Thoracic aorta (tissue), 2 donors: Measurements from ENCODE around the gene ACOT11. TPM values are rescaled to one million over a fixed set of nuclear protein-coding genes. Genes with fewer than 3 reads are reported as not detected.
"Not testable (repeated sequence)": the region's sequence is repeated elsewhere in the genome, so short reads cannot be mapped to it uniquely, and the experiment has no call there.

Experiments
- ATAC-seq: fragments of 150-250 bp; one replicate; pipeline ENCODE4 v1.8.0; 2017; ENCODE audit warnings: low read depth; ENCODE audit not compliant: insufficient number of reproducible peaks, low FRiP score
- DNase-seq: peaks from one replicate; pipeline ENCODE4 v3.0.0-alpha.2; 2020; ENCODE audit warnings: low spot score
- H3K27ac ChIP-seq, 2 donors: fragments of 200-600 bp; sonication (generic); 1 replicate in 1 of 2; 2 replicates in 1 of 2; pipeline ENCODE4 v1.5.1; 2016; ENCODE audit warnings: mild to moderate bottlenecking in 2 of 2, moderate library complexity in 2 of 2
- H3K27me3 ChIP-seq: fragments of 200-600 bp; sonication (generic); replicated peaks from 2 replicates; pipeline ENCODE4 v1.6.0; 2016; ENCODE audit warnings: mild to moderate bottlenecking; ENCODE audit not compliant: insufficient read depth
- H3K36me3 ChIP-seq: fragments of 200-600 bp; sonication (generic); one replicate; pipeline ENCODE4 v1.5.1; 2016
- H3K4me1 ChIP-seq, 2 donors: fragments of 200-600 bp; sonication (generic); 1 replicate in 1 of 2; 2 replicates in 1 of 2; pipeline versions ENCODE4 v1.5.1 to v1.6.0; 2016; ENCODE audit warnings: low read depth in 2 of 2, mild to moderate bottlenecking in 1 of 2; ENCODE audit not compliant: control insufficient read depth in 1 of 2
- H3K4me3 ChIP-seq: fragments of 200-600 bp; sonication (generic); 2 replicates; pipeline ENCODE4 v1.5.1; 2016; ENCODE audit warnings: mild to moderate bottlenecking
- H3K9me3 ChIP-seq: fragments of 200-600 bp; sonication (generic); 2 replicates; pipeline ENCODE4 v1.5.1; 2016
- CTCF ChIP-seq: fragments of 200-600 bp; sonication (generic); IDR thresholded peaks from one replicate; pipeline ENCODE4 v1.5.1; 2019; ENCODE audit warnings: antibody characterized with exemption
- total RNA-seq, 2 donors: library from RNA; depleted of rRNA; stranded (reverse); fragments of >200 nt; gene quantifications; one replicate each; pipeline versions ENCODE4 v1.1.0 to v1.2.3, GENCODE V29; 2016

ACOT11 gene
- total RNA-seq, 2 donors from 2014 or later = 19.3 to 23.6 TPM

DNA sequence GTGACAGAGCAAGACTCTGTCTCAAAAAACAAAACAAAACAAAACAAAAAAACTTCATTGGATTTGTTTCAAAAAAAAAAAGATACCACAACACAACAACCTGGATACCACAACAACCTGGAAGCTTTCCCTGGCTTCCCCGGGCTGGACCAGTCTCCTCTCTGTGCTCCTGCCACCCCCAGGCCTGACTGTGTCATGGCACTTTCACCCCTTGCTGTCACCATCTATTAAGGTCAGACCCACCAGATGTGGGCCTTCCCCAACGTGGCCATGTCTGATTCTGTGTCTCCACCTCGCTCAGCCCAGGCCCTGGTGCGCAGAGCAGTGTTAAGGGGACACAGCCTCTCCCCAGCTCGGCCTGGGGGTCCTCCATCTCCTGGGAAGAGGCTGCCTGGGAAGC lies 28.3 kb upstream of the ACOT11 start:
- H3K27me3 ChIP-seq = no peaks in the 10 kb centered on the region
- no peak for DNase-seq
- H3K4me3 ChIP-seq = no peak overlapping the region
- no peaks in the 10 kb centered on the region for H3K36me3 ChIP-seq
- no peaks in the 10 kb centered on the region for H3K4me1 ChIP-seq
- ATAC-seq = no peak
- no peak overlapping the region for H3K27ac ChIP-seq
- no peak for TF ChIP-seq CTCF
- H3K9me3 ChIP-seq = no peaks in the 10 kb centered on the region

DNA sequence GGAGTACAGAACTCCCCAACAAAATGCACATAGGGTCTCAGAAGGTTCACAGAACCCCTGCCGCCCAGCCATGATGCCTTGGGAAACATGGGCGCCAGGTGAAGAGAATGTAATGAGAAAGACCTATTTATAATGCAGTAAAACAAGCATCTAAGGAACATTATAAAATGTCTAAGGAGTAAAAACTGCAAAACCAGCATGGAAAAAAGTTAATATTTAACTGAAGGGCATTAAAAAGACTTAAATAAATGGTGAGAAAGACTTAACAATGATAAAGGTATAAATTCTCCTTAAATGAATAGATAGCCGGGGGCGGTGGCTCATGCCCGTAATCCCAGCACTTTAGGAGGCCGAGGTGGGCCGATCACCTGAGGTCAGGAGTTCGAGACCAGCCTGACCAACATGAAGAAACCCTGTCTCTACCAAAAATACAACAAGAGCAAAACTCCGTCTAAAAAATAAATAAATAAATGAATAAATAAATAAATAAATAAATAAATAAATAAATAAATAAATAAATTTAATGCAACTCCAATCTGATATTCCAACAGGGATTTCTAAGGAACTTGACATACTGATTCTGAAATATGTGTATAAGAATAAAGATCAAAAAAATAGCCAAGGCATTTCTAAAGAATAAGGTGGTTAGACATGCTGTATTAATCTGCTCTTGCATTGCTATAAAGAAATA lies 27.3 kb upstream of the ACOT11 start:
- DNase-seq = no peak
- ATAC-seq = no peak
- Histone ChIP-seq H3K9me3 (no peaks in the 10 kb centered on the region), H3K4me3 (no peak overlapping the region), H3K27ac (no peak overlapping the region), H3K27me3 (no peaks in the 10 kb centered on the region), H3K36me3 (no peaks in the 10 kb centered on the region), H3K4me1 (no peaks in the 10 kb centered on the region)
- TF ChIP-seq CTCF = no peak

DNA sequence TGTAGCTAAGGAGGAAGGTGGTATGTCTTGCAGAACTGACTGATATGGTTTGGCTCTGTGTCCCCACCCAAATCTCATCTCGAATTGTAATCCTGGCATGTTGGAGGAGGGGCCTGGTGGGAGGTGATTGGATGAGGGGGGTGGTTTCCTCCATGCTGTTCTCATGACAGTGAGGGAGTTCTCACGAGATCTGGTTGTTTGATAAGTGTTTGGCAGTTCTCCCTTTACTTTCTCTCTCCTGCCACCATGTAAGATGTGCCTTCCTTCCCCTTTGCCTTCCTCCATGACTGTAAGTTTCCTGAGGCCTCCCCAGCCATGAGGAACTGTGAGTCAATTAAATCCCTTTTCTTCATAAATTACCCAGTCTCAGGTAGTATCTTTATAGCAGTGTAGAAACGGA lies 21.5 kb upstream of the ACOT11 start:
- not testable (repeated sequence) for H3K9me3 ChIP-seq, H3K36me3 ChIP-seq, H3K27ac ChIP-seq, H3K4me3 ChIP-seq, H3K27me3 ChIP-seq, DNase-seq, ATAC-seq, H3K4me1 ChIP-seq

DNA sequence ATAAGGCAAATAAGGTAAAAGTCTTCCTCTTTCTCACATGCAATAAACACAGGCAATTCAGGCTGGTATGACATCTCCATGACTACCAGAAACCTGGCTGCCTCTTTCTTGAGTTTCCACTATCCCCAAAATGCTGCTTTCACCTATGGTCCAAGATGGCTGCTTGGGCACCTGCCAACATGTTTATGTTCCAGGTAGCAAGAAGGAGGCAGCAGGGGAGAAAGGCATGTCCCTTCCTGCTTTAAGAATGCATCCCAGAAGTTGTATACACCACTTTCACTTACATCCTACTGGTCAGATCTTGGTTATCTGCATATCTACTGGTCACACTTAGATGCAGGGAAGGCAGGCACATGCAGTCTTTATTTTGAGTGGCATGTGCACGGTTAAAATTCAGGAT lies 19.4 kb upstream of the ACOT11 start:
- no peak for DNase-seq
- Histone ChIP-seq H3K4me3 (no peak overlapping the region), H3K27ac (no peak overlapping the region), H3K4me1 (no peaks in the 10 kb centered on the region), H3K9me3 (no peaks in the 10 kb centered on the region), H3K36me3 (no peaks in the 10 kb centered on the region), H3K27me3 (no peaks in the 10 kb centered on the region)
- TF ChIP-seq CTCF = no peak
- no peak for ATAC-seq

GRCh38 chr1:54532033-54532432 lies 16.0 kb upstream of the ACOT11 start:
- Histone ChIP-seq H3K27me3 (no peaks in the 10 kb centered on the region), H3K36me3 (no peaks in the 10 kb centered on the region), H3K4me1 (no peaks in the 10 kb centered on the region), H3K27ac (no peak overlapping the region), H3K9me3 (no peaks in the 10 kb centered on the region), H3K4me3 (no peak overlapping the region)
- DNase-seq (no peak), ATAC-seq (no peak)
- no peak for TF ChIP-seq CTCF

DNA sequence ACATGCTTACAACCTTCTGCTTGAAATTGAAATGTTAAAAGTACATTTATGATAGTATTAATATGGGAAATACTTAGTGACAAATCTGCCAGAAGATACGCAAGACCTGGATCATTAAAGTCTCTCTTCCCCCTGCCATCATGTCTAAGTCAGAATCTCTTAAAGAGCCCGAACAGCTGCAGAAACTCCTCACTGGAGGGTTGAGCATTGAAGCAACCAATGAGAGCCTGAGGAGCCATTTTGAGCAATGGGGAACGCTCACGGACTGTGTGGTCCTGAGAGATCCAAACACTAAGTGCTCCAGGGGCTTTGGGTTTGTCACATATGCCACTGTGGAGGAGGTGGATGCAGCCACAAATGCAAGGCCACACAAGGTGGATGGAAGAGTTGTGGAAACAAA lies 11.4 kb upstream of the ACOT11 start:
- not testable (repeated sequence) for H3K4me1 ChIP-seq, ATAC-seq, DNase-seq, H3K4me3 ChIP-seq, H3K27me3 ChIP-seq, H3K9me3 ChIP-seq, H3K36me3 ChIP-seq, H3K27ac ChIP-seq
